HG02759 (cell line): ENCODE data around the gene CD63.

Experiments used
- ATAC-seq: cut with Tn5 transposase; IDR thresholded peaks from one replicate; pipeline ENCODE4 v1.9.1; 2021; ENCODE audit warnings: mild to moderate bottlenecking, moderate library complexity; ENCODE audit not compliant: unreplicated experiment

CD63 gene

GRCh38 chr12:55741931-55742680, 13.3 kb upstream of the CD63 start:
- ATAC-seq = no peak

GRCh38 chr12:55739025-55739378, 10.2 kb upstream of the CD63 start:
- ATAC-seq = no peak

GRCh38 chr12:55738123-55739024, 9.6 kb upstream of the CD63 start:
- peak; percentile 86 for ATAC-seq

- ATAC-seq = peak; percentile 14
These were observed 8.8 kb upstream of the CD63 start for GRCh38 chr12:55737581-55738122.

- ATAC-seq = peak; percentile 34
These were observed 8.2 kb upstream of the CD63 start for GRCh38 chr12:55736780-55737580.

GRCh38 chr12:55736076-55736475, 7.3 kb upstream of the CD63 start:
- no peak for ATAC-seq

GRCh38 chr12:55734595-55734994, 5.8 kb upstream of the CD63 start:
- no peak for ATAC-seq

GRCh38 chr12:55733858-55734257, 5.0 kb upstream of the CD63 start:
- ATAC-seq = no peak

GRCh38 chr12:55733021-55733555, 4.3 kb upstream of the CD63 start:
- ATAC-seq = no peak

GRCh38 chr12:55732288-55732687, 3.5 kb upstream of the CD63 start:
- no peak for ATAC-seq

GRCh38 chr12:55729819-55730818, 1.3 kb upstream of the CD63 start:
- peak; percentile 42 for ATAC-seq

GRCh38 chr12:55728186-55728938, 447 bp downstream of the CD63 start:
- ATAC-seq = peak; percentile 2

- no peak for ATAC-seq
These were observed 1.1 kb downstream of the CD63 start for GRCh38 chr12:55727643-55728185.

- ATAC-seq = no peak
These were observed 1.8 kb downstream of the CD63 start for GRCh38 chr12:55726971-55727370.

- no peak for ATAC-seq
These were observed 3.3 kb downstream of the CD63 start for GRCh38 chr12:55725556-55725955.

- ATAC-seq = no peak
These were observed 3.9 kb downstream of the CD63 start for GRCh38 chr12:55724940-55725309.

GRCh38 chr12:55724226-55724939, 4.4 kb downstream of the CD63 start:
- ATAC-seq = no peak
